PFSK-1 (cell line): ENCODE results near the gene DAPK1.

Source experiments
- POLR2AphosphoS5 ChIP-seq: IDR thresholded peaks from 2 replicates; pipeline ENCODE4 v1.6.1; 2012; ENCODE audit warnings: low read depth, mild to moderate bottlenecking, control low read depth, low read length, moderate library complexity
- SIN3A ChIP-seq: IDR thresholded peaks from 2 replicates; pipeline ENCODE4 v1.6.1; 2012; ENCODE audit warnings: mild to moderate bottlenecking, low read length, moderate library complexity, borderline replicate concordance; ENCODE audit not compliant: insufficient read depth
- TAF1 ChIP-seq: IDR thresholded peaks from 2 replicates; pipeline ENCODE4 v1.6.1; 2012; ENCODE audit warnings: low read length, control low read depth, borderline replicate concordance; ENCODE audit not compliant: insufficient read depth
- TF ChIP-seq, protein P1 (sequence below), 2 experiments: IDR thresholded peaks; 2 replicates each; pipeline versions ENCODE4 v1.6.1 to v1.8.0; 2011 to 2012; ENCODE audit warnings: low read depth in 2 of 2, low read length in 2 of 2, control low read depth in 1 of 2, inconsistent platforms in 1 of 2, mild to moderate bottlenecking in 1 of 2, moderate library complexity in 1 of 2; ENCODE audit not compliant: insufficient read depth in 1 of 2

GRCh38 chr9:87515006-87515405, 17.3 kb downstream of the DAPK1 start:
- TF ChIP-seq POLR2AphosphoS5 (no peak), SIN3A (no peak), TAF1 (no peak)
- TF ChIP-seq, protein P1, sequence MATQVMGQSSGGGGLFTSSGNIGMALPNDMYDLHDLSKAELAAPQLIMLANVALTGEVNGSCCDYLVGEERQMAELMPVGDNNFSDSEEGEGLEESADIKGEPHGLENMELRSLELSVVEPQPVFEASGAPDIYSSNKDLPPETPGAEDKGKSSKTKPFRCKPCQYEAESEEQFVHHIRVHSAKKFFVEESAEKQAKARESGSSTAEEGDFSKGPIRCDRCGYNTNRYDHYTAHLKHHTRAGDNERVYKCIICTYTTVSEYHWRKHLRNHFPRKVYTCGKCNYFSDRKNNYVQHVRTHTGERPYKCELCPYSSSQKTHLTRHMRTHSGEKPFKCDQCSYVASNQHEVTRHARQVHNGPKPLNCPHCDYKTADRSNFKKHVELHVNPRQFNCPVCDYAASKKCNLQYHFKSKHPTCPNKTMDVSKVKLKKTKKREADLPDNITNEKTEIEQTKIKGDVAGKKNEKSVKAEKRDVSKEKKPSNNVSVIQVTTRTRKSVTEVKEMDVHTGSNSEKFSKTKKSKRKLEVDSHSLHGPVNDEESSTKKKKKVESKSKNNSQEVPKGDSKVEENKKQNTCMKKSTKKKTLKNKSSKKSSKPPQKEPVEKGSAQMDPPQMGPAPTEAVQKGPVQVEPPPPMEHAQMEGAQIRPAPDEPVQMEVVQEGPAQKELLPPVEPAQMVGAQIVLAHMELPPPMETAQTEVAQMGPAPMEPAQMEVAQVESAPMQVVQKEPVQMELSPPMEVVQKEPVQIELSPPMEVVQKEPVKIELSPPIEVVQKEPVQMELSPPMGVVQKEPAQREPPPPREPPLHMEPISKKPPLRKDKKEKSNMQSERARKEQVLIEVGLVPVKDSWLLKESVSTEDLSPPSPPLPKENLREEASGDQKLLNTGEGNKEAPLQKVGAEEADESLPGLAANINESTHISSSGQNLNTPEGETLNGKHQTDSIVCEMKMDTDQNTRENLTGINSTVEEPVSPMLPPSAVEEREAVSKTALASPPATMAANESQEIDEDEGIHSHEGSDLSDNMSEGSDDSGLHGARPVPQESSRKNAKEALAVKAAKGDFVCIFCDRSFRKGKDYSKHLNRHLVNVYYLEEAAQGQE (IDR thresholded peaks at IDR 0.05; ENCODE audit: insufficient read depth in 1 of 2, low read depth in 2 of 2, low read length in 2 of 2): no peak
